ENCODE data around the gene TMEM132D. TPM values are rescaled to one million over a fixed set of nuclear protein-coding genes. Genes with fewer than 3 reads are reported as not detected.

The TMEM132D gene
- total and polyA plus RNA-seq, 2 donors = 0.32 TPM; not detected in 1

DNA sequence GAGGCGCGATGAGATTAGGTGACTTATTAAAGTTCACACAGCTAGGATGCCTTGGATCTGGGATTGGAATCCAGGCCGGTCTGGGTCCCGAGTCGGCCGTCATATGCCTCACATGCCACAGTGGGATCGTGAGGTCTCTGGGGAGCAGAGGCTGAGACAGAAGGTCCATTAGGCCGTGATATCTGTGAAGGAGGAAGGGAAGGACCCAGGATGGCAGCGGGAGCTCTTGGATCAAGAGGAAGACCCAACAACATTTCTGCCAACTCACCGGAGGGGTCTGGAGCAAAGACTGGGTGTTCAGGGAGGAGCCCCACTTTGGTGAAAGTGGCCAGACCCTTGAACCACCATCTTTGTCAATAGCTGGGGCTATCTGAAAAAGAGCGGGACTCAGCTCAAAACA is 807.6 kb downstream of the TMEM132D start:
- Histone ChIP-seq H3K4me1 (ENCODE audit: insufficient read depth) (no peaks in the 10 kb centered on the region), H3K36me3 (ENCODE audit: insufficient read depth) (no peaks in the 10 kb centered on the region), H3K4me3 (ENCODE audit: low read depth, low read length) (no peak overlapping the region), H3K27ac (ENCODE audit: low read depth) (no peak overlapping the region)
- 92% methylated on average over 11 of the region's 11 CpGs for WGBS
- no peak for DNase-seq (ENCODE audit: extremely low spot score)

DNA sequence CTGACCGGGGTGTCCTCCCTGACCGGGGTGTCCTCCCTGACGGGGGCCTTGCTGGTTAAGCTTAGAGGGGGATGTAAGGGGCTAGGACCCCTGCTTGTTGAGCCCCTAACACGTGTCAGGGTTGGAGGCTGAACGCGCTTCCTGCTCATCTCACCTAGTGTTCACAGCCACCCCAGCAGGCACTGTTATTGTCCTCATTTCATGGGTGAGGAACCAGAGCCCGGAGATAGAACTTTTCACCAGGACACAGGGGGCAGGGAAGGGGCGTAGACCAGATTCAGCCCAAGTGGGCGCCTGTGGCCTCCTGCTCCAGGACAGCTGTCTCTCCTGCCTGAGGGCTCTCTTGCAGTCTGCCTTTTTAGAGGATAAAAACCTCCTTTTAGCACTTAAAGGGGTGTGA is 814.2 kb downstream of the TMEM132D start:
- H3K4me1 ChIP-seq (ENCODE audit: insufficient read depth) = no peaks in the 10 kb centered on the region
- no peak for DNase-seq (ENCODE audit: extremely low spot score)
- no peak overlapping the region for H3K27ac ChIP-seq (ENCODE audit: low read depth)
- H3K4me3 ChIP-seq (ENCODE audit: low read depth, low read length) = no peak overlapping the region
- WGBS = 85% methylated on average over 9 of the region's 9 CpGs
- H3K36me3 ChIP-seq (ENCODE audit: insufficient read depth) = no peaks in the 10 kb centered on the region

DNA sequence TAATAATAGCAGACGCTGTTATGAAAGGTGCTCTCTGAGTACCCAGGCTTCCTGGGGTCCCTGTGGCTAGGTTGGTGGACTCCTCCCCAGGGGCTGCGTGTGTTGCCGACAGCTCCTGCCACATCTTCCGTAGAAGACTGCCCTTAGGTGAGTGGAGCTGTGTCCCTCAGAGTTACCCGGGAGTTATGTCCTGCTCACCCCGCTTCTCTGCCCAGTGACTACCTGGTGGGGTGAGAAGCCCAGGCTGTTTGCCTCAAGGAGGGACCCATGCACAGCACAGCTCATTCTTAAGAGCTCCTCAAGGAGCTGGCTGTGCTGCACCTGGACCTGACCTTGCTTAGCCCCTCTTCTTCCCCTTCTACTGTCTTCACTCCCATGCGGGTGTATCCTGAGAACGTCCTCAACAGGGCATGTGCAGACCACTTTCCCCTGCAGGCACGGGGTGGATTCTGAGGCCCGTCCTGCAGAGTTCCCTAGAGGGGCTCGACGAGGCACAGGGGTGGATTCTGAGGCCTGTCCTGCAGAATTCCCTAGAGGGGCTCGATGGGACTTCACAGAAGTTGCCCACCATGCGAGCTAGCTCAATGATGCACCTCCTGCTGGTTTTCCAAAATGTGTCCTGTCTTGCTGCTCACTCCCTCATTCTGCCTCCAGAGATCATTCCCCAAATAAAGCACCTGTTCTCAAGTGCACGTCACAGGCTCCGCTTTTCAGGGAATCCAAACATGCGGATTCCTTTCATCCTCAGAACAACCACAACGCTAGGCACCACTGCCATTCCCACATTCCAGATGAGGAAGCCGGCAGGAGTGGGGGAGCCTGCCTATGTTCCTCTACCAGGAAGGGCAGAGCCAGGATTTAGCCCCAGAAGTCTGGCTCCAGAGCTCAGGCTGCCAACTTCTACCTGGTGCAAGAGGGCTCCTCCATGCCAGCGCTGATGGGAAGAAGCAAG is 818.7 kb downstream of the TMEM132D start:
- Histone ChIP-seq H3K4me3 (ENCODE audit: low read depth, low read length) (no peak overlapping the region), H3K4me1 (ENCODE audit: insufficient read depth) (no peaks in the 10 kb centered on the region), H3K27ac (ENCODE audit: low read depth) (no peak overlapping the region), H3K36me3 (ENCODE audit: insufficient read depth) (no peaks in the 10 kb centered on the region)
- DNase-seq (ENCODE audit: extremely low spot score) = no peak
- WGBS = 82% methylated on average over 20 of the region's 20 CpGs

DNA sequence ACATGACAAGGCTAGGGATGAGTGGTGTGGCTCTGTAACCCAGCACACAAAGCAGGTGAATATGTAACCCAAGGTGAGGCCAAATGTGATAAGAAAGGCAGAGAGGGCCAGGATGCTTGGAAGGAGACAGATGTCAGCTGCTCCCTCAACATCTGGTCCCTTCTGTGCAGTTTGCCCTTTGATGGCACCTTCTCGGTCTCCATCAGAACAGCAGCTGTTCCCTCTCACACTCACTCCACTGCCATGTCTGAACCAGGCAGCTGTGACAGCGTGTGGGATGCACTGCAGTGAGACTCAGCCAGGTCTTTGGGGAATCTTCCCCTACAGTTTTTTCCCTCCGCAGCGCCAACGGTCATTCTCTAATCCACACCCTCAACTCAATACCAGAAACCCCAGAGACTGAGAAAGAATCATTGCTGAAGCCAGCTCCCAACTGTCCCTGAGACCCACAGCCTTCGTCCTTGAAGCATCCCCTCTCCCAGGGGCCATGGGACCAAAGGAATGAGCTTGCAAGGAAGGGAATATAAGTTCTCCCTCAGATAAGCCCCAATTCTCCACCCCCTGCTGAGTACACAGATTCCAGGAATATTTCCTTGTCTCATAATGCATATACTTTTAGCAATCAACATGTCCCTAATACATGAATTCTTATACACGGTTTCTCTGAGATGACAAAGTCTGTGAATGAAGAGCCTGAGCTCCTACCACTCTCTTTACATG is 820.5 kb downstream of the TMEM132D start:
- Histone ChIP-seq H3K4me1 (ENCODE audit: insufficient read depth) (no peaks in the 10 kb centered on the region), H3K27ac (ENCODE audit: low read depth) (no peak overlapping the region), H3K36me3 (ENCODE audit: insufficient read depth) (no peaks in the 10 kb centered on the region), H3K4me3 (ENCODE audit: low read depth, low read length) (no peak overlapping the region)
- DNase-seq (ENCODE audit: extremely low spot score) = no peak
- WGBS = 31% methylated on average over 7 of the region's 7 CpGs

DNA sequence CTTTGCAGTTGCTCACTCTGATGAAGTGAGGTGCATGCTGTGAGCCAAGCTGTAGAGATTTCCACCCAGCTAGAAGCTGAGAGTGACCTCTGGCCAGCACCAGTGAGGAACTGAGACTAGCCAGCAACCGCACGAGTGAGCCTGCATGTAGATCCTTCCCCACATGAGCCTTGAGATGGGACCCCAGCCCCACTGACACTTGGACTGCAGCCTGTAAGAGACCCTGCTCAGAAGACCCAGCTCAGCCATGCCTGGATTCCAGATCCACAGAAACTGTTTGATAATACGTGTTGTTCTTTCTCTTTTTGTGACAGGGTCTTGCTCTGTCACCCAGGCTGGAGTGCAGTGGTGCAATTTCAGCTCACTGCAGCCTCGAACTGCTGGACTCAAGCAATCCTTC is 821.4 kb downstream of the TMEM132D start:
- Histone ChIP-seq H3K4me1 (ENCODE audit: insufficient read depth) (no peaks in the 10 kb centered on the region), H3K27ac (ENCODE audit: low read depth) (no peak overlapping the region), H3K36me3 (ENCODE audit: insufficient read depth) (no peaks in the 10 kb centered on the region), H3K4me3 (ENCODE audit: low read depth, low read length) (no peak overlapping the region)
- WGBS = 61% methylated on average over 4 of the region's 4 CpGs
- DNase-seq (ENCODE audit: extremely low spot score) = no peak

DNA sequence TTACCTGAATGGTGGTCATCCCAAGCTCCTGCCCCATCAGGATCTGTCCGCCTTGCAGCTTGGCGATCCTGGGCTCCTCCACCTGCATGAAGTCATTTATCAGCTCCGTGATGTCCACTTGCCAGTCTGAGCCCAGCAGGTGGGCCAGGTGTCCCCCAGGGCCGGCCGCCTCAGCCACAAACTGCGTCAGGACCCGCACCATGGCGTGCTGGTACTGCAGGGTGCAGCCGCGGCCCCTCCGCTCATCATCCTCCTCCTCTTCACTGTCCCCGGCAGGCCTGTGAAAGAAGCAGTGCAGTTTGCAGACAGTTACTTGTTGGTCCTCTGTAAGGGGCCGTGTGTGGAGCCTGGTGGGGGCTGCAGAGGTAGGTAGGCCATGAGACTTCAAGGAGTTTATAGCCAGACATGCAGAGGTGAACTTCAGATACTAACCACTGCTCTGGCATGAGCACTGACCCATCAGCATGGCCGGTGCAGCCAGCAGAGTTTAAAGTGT is 822.0 kb downstream of the TMEM132D start:
- no peak overlapping the region for H3K27ac ChIP-seq (ENCODE audit: low read depth)
- H3K4me3 ChIP-seq (ENCODE audit: low read depth, low read length) = no peak overlapping the region
- no peak for DNase-seq (ENCODE audit: extremely low spot score)
- H3K36me3 ChIP-seq (ENCODE audit: insufficient read depth) = no peaks in the 10 kb centered on the region
- no peaks in the 10 kb centered on the region for H3K4me1 ChIP-seq (ENCODE audit: insufficient read depth)
- 82% methylated on average over 14 of the region's 14 CpGs for WGBS

DNA sequence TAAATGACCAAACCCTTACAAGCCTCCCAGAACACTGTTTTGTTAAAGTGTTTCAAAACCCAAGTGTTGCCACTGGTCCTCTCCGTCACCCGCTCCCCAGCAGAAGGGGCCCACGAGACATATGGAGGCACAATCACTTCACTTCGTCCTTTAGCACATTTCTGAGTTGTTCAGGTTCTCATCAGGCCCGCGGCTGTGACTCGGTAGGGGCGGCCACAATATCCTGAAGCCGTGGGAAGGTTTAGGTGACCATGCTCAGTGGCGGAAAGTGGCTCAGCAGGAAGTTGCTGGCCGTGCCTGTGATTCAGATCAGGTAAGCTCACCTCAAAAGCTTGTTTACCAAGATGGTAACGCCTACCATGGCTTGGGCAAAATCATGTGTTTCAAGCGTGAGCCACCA is 823.0 kb downstream of the TMEM132D start:
- no peaks in the 10 kb centered on the region for H3K36me3 ChIP-seq (ENCODE audit: insufficient read depth)
- WGBS = 89% methylated on average over 13 of the region's 13 CpGs
- H3K4me1 ChIP-seq (ENCODE audit: insufficient read depth) = no peaks in the 10 kb centered on the region
- no peak overlapping the region for H3K27ac ChIP-seq (ENCODE audit: low read depth)
- DNase-seq (ENCODE audit: extremely low spot score) = no peak
- H3K4me3 ChIP-seq (ENCODE audit: low read depth, low read length) = no peak overlapping the region

DNA sequence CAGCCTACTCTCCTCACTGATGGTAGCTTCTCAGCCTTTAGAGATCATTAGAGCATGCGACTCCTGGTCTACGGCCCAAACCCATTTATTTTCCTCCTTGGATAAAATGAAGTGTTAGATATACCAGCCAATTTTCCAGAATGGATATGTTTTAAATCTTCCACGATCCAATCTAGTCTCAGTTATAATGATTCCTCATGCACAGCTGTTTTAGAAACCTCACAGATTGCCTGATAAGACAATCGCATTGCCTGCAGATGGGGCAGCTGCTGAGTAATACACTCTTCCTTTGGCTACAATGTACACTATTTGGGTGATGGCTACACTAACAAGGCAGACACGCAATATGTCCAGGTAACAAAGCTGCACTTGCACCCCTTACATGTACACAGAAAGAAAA is 823.4 kb downstream of the TMEM132D start:
- WGBS = 72% methylated on average over 5 of the region's 5 CpGs

DNA sequence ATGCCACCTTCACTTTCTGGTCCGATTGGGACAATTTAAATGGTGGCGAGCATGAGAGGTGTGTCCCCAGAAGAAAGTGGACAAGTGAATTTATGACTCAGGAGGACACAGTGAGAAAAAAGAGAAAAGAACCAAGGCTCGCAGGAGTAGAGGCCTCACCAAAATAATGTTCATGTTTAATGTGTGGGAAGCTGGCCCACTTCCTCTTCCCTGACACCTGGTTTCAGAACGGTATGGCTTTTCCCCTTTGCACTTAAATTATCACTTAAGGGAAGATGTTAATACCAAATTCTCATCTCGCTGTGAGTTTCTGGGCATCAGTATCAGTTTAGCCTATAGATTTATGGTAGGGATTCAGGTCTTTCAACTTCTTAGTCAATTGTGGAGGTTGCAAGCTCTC is 824.1 kb downstream of the TMEM132D start:
- H3K27ac ChIP-seq (ENCODE audit: low read depth) = no peak overlapping the region
- WGBS = 76% methylated on average over 5 of the region's 5 CpGs
- no peak for DNase-seq (ENCODE audit: extremely low spot score)
- H3K4me1 ChIP-seq (ENCODE audit: insufficient read depth) = no peaks in the 10 kb centered on the region
- H3K36me3 ChIP-seq (ENCODE audit: insufficient read depth) = no peaks in the 10 kb centered on the region
- no peak overlapping the region for H3K4me3 ChIP-seq (ENCODE audit: low read depth, low read length)

More for the DNA sequence above, 823.4 kb downstream of the TMEM132D start:
- Histone ChIP-seq H3K4me1 (ENCODE audit: insufficient read depth) (no peaks in the 10 kb centered on the region), H3K36me3 (ENCODE audit: insufficient read depth) (no peaks in the 10 kb centered on the region), H3K4me3 (ENCODE audit: low read depth, low read length) (no peak overlapping the region), H3K27ac (ENCODE audit: low read depth) (no peak overlapping the region)
- DNase-seq (ENCODE audit: extremely low spot score) = no peak

DNA sequence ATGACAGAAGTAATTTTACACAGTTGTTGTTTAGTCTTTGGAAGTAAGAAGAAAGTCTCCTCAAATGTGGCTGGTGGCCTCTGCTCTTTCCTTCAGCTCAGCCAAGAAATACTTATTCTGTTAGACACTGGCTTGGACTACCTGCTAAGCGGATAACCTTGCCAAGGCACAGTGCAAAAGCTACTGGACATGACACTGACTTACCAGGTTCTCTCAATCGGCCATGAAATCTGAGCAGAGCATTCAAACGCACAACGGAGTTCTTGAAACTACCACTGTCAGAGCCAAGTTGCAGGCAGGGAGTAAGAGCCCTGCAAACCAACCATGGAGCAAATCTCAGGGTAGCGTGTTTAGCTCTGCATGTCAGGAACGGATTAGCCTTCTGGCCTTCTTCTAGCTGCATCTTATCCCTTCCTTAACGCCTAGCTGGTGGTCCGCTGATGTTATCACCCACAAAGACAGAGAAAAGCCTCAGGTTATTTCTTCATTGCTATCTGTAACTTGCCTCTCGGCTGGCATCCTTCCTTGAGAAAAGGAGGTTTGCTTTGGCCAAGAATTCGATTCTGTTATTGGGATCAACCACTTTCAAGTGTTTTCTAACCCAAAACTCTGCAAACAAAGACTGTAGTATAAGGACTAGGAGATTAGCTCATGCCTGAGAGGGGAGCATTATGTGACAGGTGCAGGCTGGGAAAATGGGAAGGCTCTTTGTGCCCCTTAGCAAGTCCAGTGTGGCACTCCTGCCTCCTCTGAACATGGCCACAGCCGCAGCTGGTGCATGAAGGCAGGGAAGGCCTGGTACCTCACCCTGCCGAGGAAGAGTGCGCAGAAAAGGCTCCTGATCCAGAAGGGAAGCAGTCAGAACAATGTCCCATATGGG is 827.1 kb downstream of the TMEM132D start:
- no peak for DNase-seq (ENCODE audit: extremely low spot score)
- Histone ChIP-seq H3K4me3 (ENCODE audit: low read depth, low read length) (no peak overlapping the region), H3K4me1 (ENCODE audit: insufficient read depth) (no peaks in the 10 kb centered on the region), H3K27ac (ENCODE audit: low read depth) (no peak overlapping the region), H3K36me3 (ENCODE audit: insufficient read depth) (no peaks in the 10 kb centered on the region)
- 40% methylated on average over 13 of the region's 13 CpGs for WGBS

DNA sequence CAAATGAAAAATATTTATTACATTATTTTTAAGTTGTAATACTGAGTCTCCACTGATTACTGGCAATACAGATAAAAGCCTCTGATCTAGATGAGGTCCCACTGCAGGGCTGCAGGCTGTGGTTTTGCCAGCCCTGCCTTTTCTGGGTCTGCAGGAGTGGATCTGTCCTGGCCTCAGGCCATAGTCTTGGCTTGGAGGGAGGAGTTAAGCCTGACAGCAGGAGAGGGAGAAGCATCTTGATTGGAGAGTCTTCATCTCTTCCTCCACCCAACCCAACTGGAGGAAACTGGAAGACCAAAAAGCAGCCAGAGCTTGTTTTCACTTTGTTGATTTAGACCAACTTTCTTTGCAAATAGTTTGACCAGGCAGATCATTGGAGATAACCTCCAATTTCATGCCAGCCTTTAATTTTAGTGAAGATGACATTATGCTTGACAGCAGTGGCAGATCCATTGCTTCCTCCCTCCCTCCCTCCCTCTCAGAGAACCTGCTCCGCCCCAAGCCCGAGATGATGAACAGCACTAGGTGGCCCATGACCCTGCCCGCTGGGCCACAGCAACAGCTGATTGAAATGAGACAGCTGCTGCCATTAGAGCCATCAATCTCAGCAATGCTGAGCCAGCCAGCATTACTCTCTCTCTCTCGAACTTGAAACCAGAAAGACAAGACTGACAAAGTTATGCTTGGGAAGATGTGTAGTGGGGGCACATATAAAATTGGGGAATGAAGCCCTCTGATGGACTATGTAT is 828.2 kb downstream of the TMEM132D start:
- H3K4me1 ChIP-seq (ENCODE audit: insufficient read depth) = no peaks in the 10 kb centered on the region
- no peak overlapping the region for H3K27ac ChIP-seq (ENCODE audit: low read depth)
- WGBS = 48% methylated on average over 4 of the region's 4 CpGs
- DNase-seq (ENCODE audit: extremely low spot score) = no peak
- H3K4me3 ChIP-seq (ENCODE audit: low read depth, low read length) = no peak overlapping the region
- no peaks in the 10 kb centered on the region for H3K36me3 ChIP-seq (ENCODE audit: insufficient read depth)

DNA sequence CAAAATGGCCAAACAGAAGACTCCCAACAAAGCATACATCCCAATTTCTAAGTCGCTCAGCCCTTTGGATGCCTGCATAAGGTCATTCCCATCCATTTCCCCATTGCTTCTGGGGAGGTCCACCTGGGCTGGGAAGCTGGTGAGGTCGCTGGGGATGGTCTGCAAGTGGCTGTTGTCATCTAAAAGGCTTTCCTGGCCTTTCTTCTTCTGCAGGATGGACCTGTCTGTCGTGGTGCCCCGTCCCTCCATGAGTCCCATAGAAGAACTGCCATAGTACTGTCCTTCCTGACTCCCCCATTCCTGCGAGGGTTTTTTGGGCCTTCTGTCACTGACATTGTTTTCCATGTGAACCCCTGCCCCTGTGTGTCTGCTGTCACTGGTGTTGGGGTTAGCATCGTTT is 829.4 kb downstream of the TMEM132D start:
- no peak overlapping the region for H3K4me3 ChIP-seq (ENCODE audit: low read depth, low read length)
- no peaks in the 10 kb centered on the region for H3K36me3 ChIP-seq (ENCODE audit: insufficient read depth)
- WGBS = 84% methylated on average over 6 of the region's 6 CpGs
- H3K4me1 ChIP-seq (ENCODE audit: insufficient read depth) = no peaks in the 10 kb centered on the region
- no peak overlapping the region for H3K27ac ChIP-seq (ENCODE audit: low read depth)
- DNase-seq (ENCODE audit: extremely low spot score) = no peak

All from urinary bladder (tissue), 4 donors.